ENCODE data around the gene PRPF40A.

PRPF40A gene

GRCh38 chr2:152718076-152718908 lies 1.0 kb upstream of the PRPF40A start, which contains the start of gene ARL6IP6:
ARL6IP6 (plus strand) TSS chr2:152718620; CDS start chr2:152718625, 5 bp downstream.
- DNase-seq = peak; percentile 92
- peak; percentile 71 for ATAC-seq

- peak; percentile 38 for DNase-seq
- no peak for ATAC-seq
Observed at GRCh38 chr2:152716805-152717227, 445 bp downstream of the PRPF40A start.

- peak; percentile 37 for DNase-seq
Observed at GRCh38 chr2:152715854-152716428, 1.3 kb downstream of the PRPF40A start.

GRCh38 chr2:152715112-152715511 lies 2.1 kb downstream of the PRPF40A start:
- ATAC-seq (no peak), DNase-seq (no peak)

More at GRCh38 chr2:152715854-152716428, 1.3 kb downstream of the PRPF40A start:
- no peak for ATAC-seq

- DNase-seq (no peak), ATAC-seq (no peak)
Observed at GRCh38 chr2:152710713-152711112, 6.5 kb downstream of the PRPF40A start.

GRCh38 chr2:152708742-152709141 lies 8.5 kb downstream of the PRPF40A start:
- no peak for DNase-seq
- no peak for ATAC-seq

- DNase-seq (no peak), ATAC-seq (no peak)
Observed at GRCh38 chr2:152706477-152707021, 10.7 kb downstream of the PRPF40A start.

- no peak for ATAC-seq
- DNase-seq = no peak
Observed at GRCh38 chr2:152701198-152701597, 16.1 kb downstream of the PRPF40A start.

- no peak for ATAC-seq
- no peak for DNase-seq
Observed at GRCh38 chr2:152696476-152696875, 20.8 kb downstream of the PRPF40A start.

GRCh38 chr2:152695763-152696162 lies 21.5 kb downstream of the PRPF40A start:
- ATAC-seq = no peak
- DNase-seq = no peak

GRCh38 chr2:152694161-152694661 lies 23.1 kb downstream of the PRPF40A start:
- peak; percentile 83 for ATAC-seq
- DNase-seq = peak; percentile 27

GRCh38 chr2:152693033-152693432 lies 24.2 kb downstream of the PRPF40A start:
- peak; percentile 61 for ATAC-seq
- DNase-seq = no peak

GRCh38 chr2:152686321-152686720 lies 30.9 kb downstream of the PRPF40A start:
- no peak for ATAC-seq
- DNase-seq = no peak

- no peak for DNase-seq
Observed at GRCh38 chr2:152683400-152683799, 33.9 kb downstream of the PRPF40A start.

GRCh38 chr2:152682663-152683062 lies 34.6 kb downstream of the PRPF40A start:
- ATAC-seq (no peak), DNase-seq (no peak)

More at GRCh38 chr2:152683400-152683799, 33.9 kb downstream of the PRPF40A start:
- ATAC-seq = no peak

- ATAC-seq (no peak), DNase-seq (no peak)
Observed at GRCh38 chr2:152678808-152679207, 38.5 kb downstream of the PRPF40A start.

GRCh38 chr2:152676461-152676860 lies 40.8 kb downstream of the PRPF40A start:
- no peak for ATAC-seq
- no peak for DNase-seq

- no peak for ATAC-seq
- no peak for DNase-seq
Observed at GRCh38 chr2:152674334-152674733, 42.9 kb downstream of the PRPF40A start.

- DNase-seq (no peak), ATAC-seq (no peak)
Observed at GRCh38 chr2:152664725-152665124, 52.5 kb downstream of the PRPF40A start.

GRCh38 chr2:152661076-152661475 lies 56.2 kb downstream of the PRPF40A start:
- ATAC-seq (no peak), DNase-seq (no peak)

- ATAC-seq (no peak), DNase-seq (no peak)
Observed at GRCh38 chr2:152658221-152658620, 59.0 kb downstream of the PRPF40A start.

- ATAC-seq = peak; percentile 65
- DNase-seq = no peak
Observed at GRCh38 chr2:152657043-152657442, 60.2 kb downstream of the PRPF40A start.

GRCh38 chr2:152655880-152656279 lies 61.4 kb downstream of the PRPF40A start:
- no peak for ATAC-seq
- DNase-seq = no peak
